Activated CD8-positive, alpha-beta memory T cell treated with anti-CD3 and anti-CD28 coated beads, Interleukin-2, amount 50 U/mL, for 24 hours (primary cell): Measurements from ENCODE around the gene UACA.
"Not testable (repeated sequence)": the region's sequence is repeated elsewhere in the genome, so short reads cannot be mapped to it uniquely, and the experiment has no call there.

Experiments used
- DNase-seq: peaks from one replicate; pipeline ENCODE4 v3.0.0-alpha.2; 2020; ENCODE audit errors: extremely low read depth

Gene UACA

DNA sequence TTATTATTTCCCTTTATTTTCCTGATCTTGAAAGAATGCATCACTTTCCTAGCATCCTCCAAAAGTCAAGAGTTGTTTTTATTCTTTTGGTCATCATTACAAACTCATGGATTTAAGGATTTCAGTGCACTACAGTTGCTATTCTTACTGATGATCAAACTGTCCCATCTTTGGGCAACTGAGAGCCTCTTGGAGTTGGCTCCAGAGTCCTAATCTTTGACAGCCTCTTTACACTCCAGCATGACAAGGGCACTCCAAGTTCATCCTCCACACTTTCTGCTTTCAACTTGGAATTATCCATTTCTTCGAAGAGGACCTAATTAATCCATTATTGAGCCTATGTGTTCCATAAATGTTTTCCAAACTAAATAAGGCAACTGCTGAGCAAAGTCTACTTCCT lies 5.7 kb downstream of the UACA start:
- no peak for DNase-seq

DNA sequence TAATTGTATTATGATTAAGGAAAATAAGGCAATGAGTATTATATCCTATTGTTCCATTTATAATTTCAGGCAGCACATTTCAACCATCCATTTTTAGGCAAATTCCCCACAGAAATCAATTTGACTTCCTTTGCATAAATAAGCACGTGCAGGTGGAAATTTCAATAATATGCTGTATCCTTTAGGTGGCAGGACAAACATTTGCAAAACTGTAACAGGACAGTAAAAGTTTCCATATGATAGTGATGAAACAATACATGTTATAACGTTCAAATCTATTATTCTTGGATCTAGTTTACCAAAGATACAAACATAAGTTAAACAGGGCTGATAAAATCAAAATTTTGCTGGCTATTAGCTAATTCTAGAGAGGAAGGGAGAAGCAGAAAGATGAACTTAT lies 8.5 kb downstream of the UACA start:
- DNase-seq, result no peak

- no peak for DNase-seq
These were observed 10.1 kb downstream of the UACA start for GRCh38 chr15:70753101-70753829.

- DNase-seq, result no peak
These were observed 11.1 kb downstream of the UACA start for GRCh38 chr15:70752193-70752635.

DNA sequence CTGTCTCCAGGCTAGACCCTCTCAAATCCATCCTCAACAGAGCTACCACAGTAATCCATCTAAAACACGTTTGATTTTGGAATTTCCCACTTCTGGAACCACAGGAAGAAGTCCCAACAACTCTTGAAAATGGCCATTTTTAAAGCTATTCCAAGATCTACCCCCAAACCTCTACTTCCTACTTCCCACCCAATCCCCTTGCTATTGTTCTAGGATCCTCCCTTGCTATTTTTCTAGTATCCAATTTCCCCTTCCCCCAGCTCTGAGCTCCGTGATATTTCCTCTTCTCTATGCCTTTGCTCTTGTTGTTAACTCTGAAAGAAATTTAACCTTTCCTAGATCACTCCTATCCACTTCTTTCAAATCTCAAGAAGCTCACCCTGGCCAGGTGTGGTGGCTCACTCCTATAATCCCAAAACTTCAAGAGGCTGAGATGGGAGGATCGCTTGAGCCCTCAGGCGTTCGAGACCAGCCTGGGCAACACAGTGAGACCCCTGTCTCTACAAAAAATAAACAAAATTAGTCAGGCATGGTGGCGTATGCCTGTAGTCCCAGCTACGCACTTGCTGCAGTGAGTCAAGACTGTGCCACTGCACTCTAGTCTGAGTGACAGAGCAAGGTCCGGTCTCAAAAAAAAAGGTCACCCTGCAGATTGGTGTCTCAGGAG lies 13.0 kb downstream of the UACA start:
- no peak for DNase-seq

DNA sequence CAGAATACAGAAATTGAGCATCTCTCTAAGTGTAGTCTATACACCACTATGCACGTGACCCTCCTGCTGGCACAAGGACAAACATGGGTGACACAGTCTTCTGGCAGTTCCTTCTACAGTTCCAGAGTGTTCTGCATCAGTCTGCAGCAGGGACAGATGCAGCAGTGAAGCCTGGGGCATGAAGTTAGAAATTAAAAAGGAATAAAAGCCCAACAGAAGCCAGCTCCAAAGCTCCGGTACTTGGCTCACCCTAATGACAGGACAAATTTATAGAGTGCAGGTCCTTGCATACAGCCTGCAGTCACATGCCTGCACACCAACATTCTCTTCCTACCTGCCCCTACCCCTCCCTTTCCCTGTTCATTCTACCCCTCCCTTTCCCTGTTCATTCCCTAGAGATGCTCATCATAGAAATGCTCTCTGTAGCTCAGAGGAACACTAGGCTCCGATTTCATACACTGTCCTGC lies 15.0 kb downstream of the UACA start:
- DNase-seq, result no peak

DNA sequence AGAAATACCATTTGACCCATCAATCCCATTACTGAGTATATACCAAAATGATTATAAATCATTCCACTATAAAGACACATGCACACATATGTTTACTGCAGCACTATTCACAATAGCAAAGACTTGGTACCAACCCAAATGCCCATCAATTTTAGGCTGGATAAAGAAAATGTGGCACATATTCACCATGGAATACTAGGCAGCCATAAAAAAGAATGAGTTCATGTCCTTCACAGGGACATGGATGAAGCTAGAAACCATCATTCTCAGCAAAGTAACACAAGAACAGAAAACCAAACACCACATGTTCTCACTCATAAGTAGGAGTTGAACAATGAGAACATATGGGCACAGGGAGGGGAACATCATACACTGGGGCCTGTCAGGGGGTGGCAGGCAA lies 16.8 kb downstream of the UACA start:
- DNase-seq, result not testable (repeated sequence)

DNA sequence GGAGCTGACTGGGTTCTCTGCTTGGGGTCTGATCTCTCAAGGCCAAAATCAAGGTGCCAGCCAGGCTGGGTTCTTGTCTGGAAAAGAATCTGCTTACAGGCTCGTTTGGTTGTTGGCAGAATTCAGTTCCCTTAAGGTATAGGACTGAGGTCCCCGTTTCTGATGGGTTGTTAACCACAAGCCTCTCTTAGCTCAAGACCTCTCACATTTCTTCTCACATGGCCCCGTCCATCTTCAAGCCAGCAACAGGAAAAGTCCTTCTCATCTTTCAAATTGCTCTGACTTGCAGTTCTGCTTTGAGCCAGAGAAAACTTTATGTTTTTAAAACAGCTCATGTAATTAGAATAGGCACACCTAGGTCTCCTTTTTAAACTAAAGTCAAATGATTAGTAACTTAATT lies 20.4 kb downstream of the UACA start:
- no peak for DNase-seq

- DNase-seq, result no peak
These were observed 21.6 kb downstream of the UACA start for GRCh38 chr15:70741677-70742293.

GRCh38 chr15:70741107-70741531 lies 22.2 kb downstream of the UACA start:
- no peak for DNase-seq

DNA sequence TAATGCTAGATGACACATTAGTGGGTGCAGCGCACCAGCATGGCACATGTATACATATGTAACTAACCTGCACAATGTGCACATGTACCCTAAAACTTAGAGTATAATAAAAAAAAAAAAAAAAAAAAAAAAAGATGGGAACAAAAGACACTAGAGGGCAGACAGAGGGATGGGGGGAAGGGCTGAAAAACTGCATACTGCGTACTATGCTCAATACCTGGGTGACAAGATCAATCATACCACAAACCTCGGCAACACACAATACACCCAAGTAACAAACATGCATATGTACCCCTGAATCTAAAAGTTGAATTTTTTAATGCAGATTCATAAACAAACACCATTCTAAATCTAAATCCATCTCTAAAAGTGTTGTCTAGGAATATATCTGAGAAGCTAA lies 28.3 kb downstream of the UACA start:
- DNase-seq, result not testable (repeated sequence)

GRCh38 chr15:70729164-70729563 lies 34.2 kb downstream of the UACA start:
- no peak for DNase-seq

DNA sequence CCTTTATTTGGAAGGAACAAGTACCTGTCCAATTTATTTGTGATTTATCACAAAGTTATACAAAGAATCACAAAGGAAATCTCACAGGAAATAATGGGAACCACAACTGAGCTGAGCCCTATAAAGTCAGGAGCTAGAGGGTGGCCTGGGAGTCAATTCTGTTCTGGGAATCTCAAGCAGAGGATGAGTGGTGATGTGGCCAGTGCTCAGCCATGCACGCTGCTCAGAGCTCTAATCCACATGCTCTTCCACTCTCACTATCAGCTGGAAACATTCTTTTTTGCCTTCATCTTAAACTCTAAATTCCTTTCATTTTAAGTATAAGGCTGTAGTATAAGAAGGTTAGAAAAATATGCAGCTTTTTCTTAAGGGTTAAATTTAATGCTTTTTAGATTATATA lies 36.6 kb downstream of the UACA start:
- DNase-seq, result no peak

GRCh38 chr15:70723927-70724326 lies 39.4 kb downstream of the UACA start:
- no peak for DNase-seq

- no peak for DNase-seq
These were observed 40.3 kb downstream of the UACA start for GRCh38 chr15:70723122-70723422.

DNA sequence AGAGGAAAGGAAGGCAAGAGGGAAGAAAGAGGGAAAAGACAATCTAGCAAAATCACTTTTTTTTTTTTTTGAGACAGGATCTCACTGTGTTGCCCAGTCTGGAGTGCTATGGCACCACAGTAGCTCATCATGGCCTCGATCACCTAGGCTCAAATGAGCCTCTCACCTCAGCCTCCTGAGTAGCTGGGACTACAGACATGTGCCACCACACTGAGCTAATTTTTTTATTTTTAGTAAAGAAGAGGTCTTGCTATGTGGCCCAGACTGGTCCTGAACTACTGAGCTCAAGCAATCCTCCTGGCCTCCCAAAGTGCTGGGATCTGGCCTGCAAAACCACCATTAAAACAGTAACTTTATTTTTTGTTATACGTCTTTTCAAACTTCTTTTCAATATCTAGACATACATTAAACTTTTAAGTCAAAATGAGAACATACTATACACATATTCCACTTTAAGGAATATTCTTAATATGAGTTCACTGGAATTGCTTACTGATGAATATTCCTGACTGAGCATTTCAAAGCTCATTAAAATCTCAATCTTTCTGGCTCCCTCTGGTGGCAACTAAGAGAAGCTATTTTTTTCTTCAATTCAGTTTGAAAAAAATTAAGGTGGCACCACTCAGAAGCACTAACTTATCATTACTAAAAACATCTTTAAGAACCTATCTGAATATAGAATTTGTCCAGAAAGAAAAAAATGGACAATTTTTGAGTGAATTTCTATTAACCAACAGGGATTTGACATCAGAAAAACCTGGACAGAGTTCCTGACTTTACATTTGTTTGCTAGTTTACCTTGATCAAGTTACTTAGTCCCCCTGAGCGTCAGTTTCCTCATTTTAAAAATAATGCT lies 40.9 kb downstream of the UACA start:
- no peak for DNase-seq

GRCh38 chr15:70720228-70721016 lies 42.9 kb downstream of the UACA start:
- no peak for DNase-seq

DNA sequence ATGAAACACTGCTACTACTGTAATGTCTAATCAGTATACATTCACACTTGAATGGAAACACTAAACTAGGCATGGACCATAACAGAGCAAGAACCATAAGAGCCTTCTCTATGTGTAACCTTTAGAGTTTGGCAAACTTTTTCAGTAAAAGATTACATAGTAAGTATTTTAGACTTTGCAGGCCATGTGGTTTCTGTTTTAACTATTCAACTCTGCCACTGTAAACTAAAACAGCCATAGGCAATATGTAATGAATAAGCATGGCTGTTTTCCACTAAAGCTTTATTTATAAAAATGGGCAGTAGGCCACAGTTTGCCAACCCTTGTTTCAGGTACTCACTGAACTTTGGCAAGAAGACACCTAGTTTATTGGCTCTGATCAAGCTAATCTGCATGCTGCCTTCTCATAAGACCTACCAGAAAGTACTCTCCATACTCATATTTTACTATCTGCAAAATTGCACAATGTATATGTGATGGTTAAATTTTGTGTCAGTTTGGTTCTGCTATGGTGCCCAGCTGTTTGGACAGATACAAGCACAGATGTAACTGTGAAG lies 46.0 kb downstream of the UACA start:
- no peak for DNase-seq

GRCh38 chr15:70715840-70716485 lies 47.4 kb downstream of the UACA start:
- DNase-seq, result no peak

DNA sequence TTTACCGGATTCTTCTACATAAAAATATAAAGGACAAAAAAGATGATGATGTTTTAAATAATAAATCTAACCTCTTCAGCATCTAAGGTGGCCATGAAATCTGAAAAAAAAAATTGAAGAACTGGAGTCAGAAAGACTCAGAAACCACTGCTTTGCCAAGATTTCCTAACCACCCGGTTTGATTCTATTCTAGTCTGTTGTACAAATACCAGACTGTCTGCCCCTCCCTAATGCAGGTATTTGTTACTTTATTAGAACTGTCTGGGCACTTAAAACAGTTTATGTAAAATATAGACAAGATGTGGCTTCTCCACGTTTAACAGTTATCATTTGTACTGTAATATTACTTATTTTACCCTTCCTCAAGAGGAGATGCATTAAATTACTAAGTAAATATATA lies 48.8 kb downstream of the UACA start:
- DNase-seq, result no peak

GRCh38 chr15:70714015-70714414 lies 49.3 kb downstream of the UACA start:
- no peak for DNase-seq
